Activated naive CD4-positive, alpha-beta T cell treated with anti-CD3 and anti-CD28 coated beads, Interleukin-2, amount 10 ng/mL, durations not matched to agents 7 days and 5 days (primary cell): Measurements from ENCODE around the gene PINK1.

ENCODE experiments used
- CTCF ChIA-PET: fragments of 350-600 bp; sonication (Branson Sonifier 250); formaldehyde crosslinking; loops from one replicate; lab custom pipeline; 2021; ENCODE audit warnings: antibody characterized with exemption; lab: Charles Lee
- DNase-seq: peaks from one replicate; pipeline ENCODE4 v3.0.0-alpha.2; 2020
- H3K27ac Mint-ChIP-seq: one replicate; pipeline ENCODE4 v1.8.0; 2021; ENCODE audit warnings: mild to moderate bottlenecking, moderate library complexity, mixed read lengths
- H3K27me3 Mint-ChIP-seq: one replicate; pipeline ENCODE4 v1.8.0; 2021; ENCODE audit warnings: mild to moderate bottlenecking, mixed read lengths
- H3K36me3 Mint-ChIP-seq: one replicate; pipeline ENCODE4 v1.8.0; 2021; ENCODE audit warnings: mixed read lengths
- H3K4me1 Mint-ChIP-seq: one replicate; pipeline ENCODE4 v1.8.0; 2021; ENCODE audit warnings: mixed read lengths
- H3K4me3 Mint-ChIP-seq: one replicate; pipeline ENCODE4 v1.8.0; 2021; ENCODE audit warnings: mild to moderate bottlenecking, moderate library complexity, mixed read lengths
- H3K9me3 Mint-ChIP-seq: one replicate; pipeline ENCODE4 v1.8.0; 2021; ENCODE audit warnings: mixed read lengths

The PINK1 gene

GRCh38 chr1:20633190-20634064 lies at the start of gene PINK1:
Gene PINK1 (plus strand): TSS chr1:20633458. CDS start chr1:20633549, 91 bp downstream.
- Mint-ChIP-seq H3K4me3 (peak within 1 kb of the TSS; percentile 81), H3K27ac (peak within 1 kb of the TSS; percentile 87), H3K27me3 (peaks cover 10% of the 10 kb centered on the region), H3K36me3 (no peaks in the 10 kb centered on the region), H3K4me1 (peaks cover 10% of the 10 kb centered on the region), H3K9me3 (peaks cover 2% of the 10 kb centered on the region)
- CTCF ChIA-PET, result interaction anchor here (0.6 to 3.5 kb wide), 20 partner anchors 8 to 421 kb away, joined by 3 to 13 read pairs (median 4); partner anchors contain the start of gene DDOST
- DNase-seq, result peak; percentile 86

GRCh38 chr1:20584890-20585289 lies 48.4 kb upstream of the PINK1 start:
- no peaks in the 10 kb centered on the region for H3K36me3 Mint-ChIP-seq
- DNase-seq, result no peak
- no peak overlapping the region for H3K27ac Mint-ChIP-seq
- H3K27me3 Mint-ChIP-seq, result peaks cover 45% of the 10 kb centered on the region
- no peaks in the 10 kb centered on the region for H3K9me3 Mint-ChIP-seq
- peaks cover 16% of the 10 kb centered on the region for H3K4me1 Mint-ChIP-seq
- CTCF ChIA-PET, result interaction anchor here (3.4 kb wide), 1 partner anchor 10 kb away, joined by 9 read pairs; no protein-coding TSS in a partner anchor
- no peak overlapping the region for H3K4me3 Mint-ChIP-seq

GRCh38 chr1:20586953-20587660 lies 46.2 kb upstream of the PINK1 start:
- Mint-ChIP-seq H3K27me3 (peaks cover 66% of the 10 kb centered on the region), H3K9me3 (no peaks in the 10 kb centered on the region), H3K27ac (no peak overlapping the region), H3K36me3 (no peaks in the 10 kb centered on the region), H3K4me3 (no peak overlapping the region), H3K4me1 (peaks cover 16% of the 10 kb centered on the region)
- DNase-seq, result no peak
- CTCF ChIA-PET, result interaction anchor here (3.4 kb wide), 1 partner anchor 12 kb away, joined by 9 read pairs; no protein-coding TSS in a partner anchor

- Mint-ChIP-seq H3K4me1 (peaks cover 16% of the 10 kb centered on the region), H3K27me3 (peaks cover 70% of the 10 kb centered on the region), H3K9me3 (no peaks in the 10 kb centered on the region), H3K36me3 (no peaks in the 10 kb centered on the region), H3K4me3 (no peak overlapping the region), H3K27ac (no peak overlapping the region)
- DNase-seq, result no peak
- CTCF ChIA-PET, result interaction anchor here (3.4 kb wide), 1 partner anchor 13 kb away, joined by 9 read pairs; no protein-coding TSS in a partner anchor
Observed at GRCh38 chr1:20587661-20588053, 45.6 kb upstream of the PINK1 start.

- peak; percentile 39 for DNase-seq
- CTCF ChIA-PET, result no interaction called here
- Mint-ChIP-seq H3K27me3 (peaks cover 80% of the 10 kb centered on the region), H3K9me3 (no peaks in the 10 kb centered on the region), H3K4me3 (no peak within 1 kb of the TSS), H3K36me3 (no peaks in the 10 kb centered on the region), H3K4me1 (peaks cover 16% of the 10 kb centered on the region), H3K27ac (no peak within 1 kb of the TSS)
Observed at GRCh38 chr1:20588634-20589225, 44.5 kb upstream of the PINK1 start, which contains the start of gene CDA. Gene CDA (plus strand): TSS chr1:20589097. CDS start chr1:20589130, 33 bp downstream.

- no peak overlapping the region for H3K27ac Mint-ChIP-seq
- peaks cover 16% of the 10 kb centered on the region for H3K4me1 Mint-ChIP-seq
- CTCF ChIA-PET, result interaction anchor here (0.9 kb wide), 1 partner anchor 14 kb away, joined by 3 read pairs; no protein-coding TSS in a partner anchor
- no peak overlapping the region for H3K4me3 Mint-ChIP-seq
- H3K27me3 Mint-ChIP-seq, result peaks cover 87% of the 10 kb centered on the region
- no peak for DNase-seq
- H3K36me3 Mint-ChIP-seq, result no peaks in the 10 kb centered on the region
- H3K9me3 Mint-ChIP-seq, result no peaks in the 10 kb centered on the region
Observed at GRCh38 chr1:20589331-20590278, 43.7 kb upstream of the PINK1 start.

GRCh38 chr1:20590306-20590777 lies 42.9 kb upstream of the PINK1 start:
- H3K4me1 Mint-ChIP-seq, result peaks cover 16% of the 10 kb centered on the region
- no peak overlapping the region for H3K4me3 Mint-ChIP-seq
- peaks cover 93% of the 10 kb centered on the region for H3K27me3 Mint-ChIP-seq
- CTCF ChIA-PET, result interaction anchor here (0.9 kb wide), 1 partner anchor 15 kb away, joined by 3 read pairs; no protein-coding TSS in a partner anchor
- H3K9me3 Mint-ChIP-seq, result no peaks in the 10 kb centered on the region
- DNase-seq, result no peak
- no peak overlapping the region for H3K27ac Mint-ChIP-seq
- no peaks in the 10 kb centered on the region for H3K36me3 Mint-ChIP-seq

GRCh38 chr1:20593756-20594155 lies 39.5 kb upstream of the PINK1 start:
- Mint-ChIP-seq H3K4me1 (peaks cover 10% of the 10 kb centered on the region), H3K9me3 (no peaks in the 10 kb centered on the region), H3K4me3 (no peak overlapping the region), H3K36me3 (no peaks in the 10 kb centered on the region), H3K27me3 (peaks cover 61% of the 10 kb centered on the region), H3K27ac (no peak overlapping the region)
- DNase-seq, result no peak
- CTCF ChIA-PET, result interaction anchor here (0.7 kb wide), 1 partner anchor 70 kb away, joined by 3 read pairs; no protein-coding TSS in a partner anchor

- Mint-ChIP-seq H3K27ac (no peak overlapping the region), H3K9me3 (no peaks in the 10 kb centered on the region), H3K36me3 (no peaks in the 10 kb centered on the region), H3K4me1 (peaks cover 1% of the 10 kb centered on the region), H3K4me3 (no peak overlapping the region), H3K27me3 (peaks cover 52% of the 10 kb centered on the region)
- DNase-seq, result no peak
- CTCF ChIA-PET, result no interaction called here
Observed at GRCh38 chr1:20594746-20595145, 38.5 kb upstream of the PINK1 start.

- DNase-seq, result no peak
- Mint-ChIP-seq H3K4me1 (no peaks in the 10 kb centered on the region), H3K27ac (no peak overlapping the region), H3K9me3 (no peaks in the 10 kb centered on the region), H3K4me3 (no peak overlapping the region), H3K27me3 (peaks cover 47% of the 10 kb centered on the region), H3K36me3 (no peaks in the 10 kb centered on the region)
- CTCF ChIA-PET, result interaction anchor here (1.2 kb wide), 1 partner anchor 234 kb away, joined by 3 read pairs; no protein-coding TSS in a partner anchor
Observed at GRCh38 chr1:20596106-20596505, 37.2 kb upstream of the PINK1 start.

GRCh38 chr1:20597650-20598049 lies 35.6 kb upstream of the PINK1 start:
- no peak for DNase-seq
- Mint-ChIP-seq H3K4me1 (no peaks in the 10 kb centered on the region), H3K9me3 (no peaks in the 10 kb centered on the region), H3K4me3 (no peak overlapping the region), H3K36me3 (no peaks in the 10 kb centered on the region), H3K27ac (no peak overlapping the region), H3K27me3 (peaks cover 34% of the 10 kb centered on the region)
- CTCF ChIA-PET, result no interaction called here

GRCh38 chr1:20600156-20600555 lies 33.1 kb upstream of the PINK1 start:
- no peaks in the 10 kb centered on the region for H3K9me3 Mint-ChIP-seq
- H3K4me1 Mint-ChIP-seq, result no peaks in the 10 kb centered on the region
- DNase-seq, result no peak

More at GRCh38 chr1:20600156-20600555, 33.1 kb upstream of the PINK1 start:
- no peak overlapping the region for H3K27ac Mint-ChIP-seq
- H3K36me3 Mint-ChIP-seq, result no peaks in the 10 kb centered on the region
- peaks cover 21% of the 10 kb centered on the region for H3K27me3 Mint-ChIP-seq
- CTCF ChIA-PET, result interaction anchor here (0.7 kb wide), 1 partner anchor 33 kb away, joined by 3 read pairs; the partner anchor contains the start of gene PINK1
- H3K4me3 Mint-ChIP-seq, result no peak overlapping the region
